Kidney (tissue), 14 donors: ENCODE results near the gene MAD1L1. TPM values are rescaled to one million over a fixed set of nuclear protein-coding genes. Genes with fewer than 3 reads are reported as not detected.
"Not testable (repeated sequence)": the region's sequence is repeated elsewhere in the genome, so short reads cannot be mapped to it uniquely, and the experiment has no call there.

Experiments used
- DNase-seq, 5 donors: peaks; one replicate each; pipeline ENCODE4 v3.0.0-alpha.2; 2013 to 2020
- FAIRE-seq: peaks from 2 replicates; lab custom pipeline; 2012; peaks lifted over from hg19 to GRCh38; lab: Jason Lieb, UNC
- H3K27ac ChIP-seq, 2 donors: one replicate each; pipeline ENCODE4 v1.7.0; 2013; ENCODE audit warnings: low read depth in 2 of 2, low read length in 2 of 2, inconsistent platforms in 1 of 2
- H3K27me3 ChIP-seq: one replicate; pipeline ENCODE4 v1.7.1; 2013; ENCODE audit warnings: low read length, inconsistent platforms; ENCODE audit not compliant: control insufficient read depth, insufficient read depth
- H3K36me3 ChIP-seq, 3 donors: one replicate each; pipeline versions ENCODE4 v1.7.0 to v1.7.1; 2013; ENCODE audit warnings: low read length in 3 of 3, control low read depth in 1 of 3, inconsistent platforms in 1 of 3; ENCODE audit not compliant: insufficient read depth in 3 of 3, control insufficient read depth in 2 of 3
- H3K4me1 ChIP-seq, 3 donors: one replicate each; pipeline versions ENCODE4 v1.7.0 to v1.7.1; 2013; ENCODE audit warnings: low read length in 3 of 3, inconsistent platforms in 1 of 3, low read depth in 1 of 3; ENCODE audit not compliant: control insufficient read depth in 2 of 3, insufficient read depth in 2 of 3
- H3K4me3 ChIP-seq, 3 donors: one replicate each; pipeline versions ENCODE4 v1.7.0 to v1.8.1; 2013; ENCODE audit warnings: low read length in 3 of 3, control low read depth in 1 of 3, inconsistent platforms in 1 of 3
- H3K9ac ChIP-seq, 3 donors: one replicate each; pipeline versions ENCODE4 v1.7.0 to v1.7.1; 2013; ENCODE audit warnings: low read length in 3 of 3, control low read depth in 1 of 3, inconsistent platforms in 1 of 3
- H3K9me3 ChIP-seq, 3 donors: one replicate each; pipeline versions ENCODE4 v1.7.0 to v1.7.1; 2013; ENCODE audit warnings: low read length in 3 of 3, control low read depth in 1 of 3, inconsistent platforms in 1 of 3; ENCODE audit not compliant: control insufficient read depth in 2 of 3, insufficient read depth in 1 of 3
- CTCF ChIP-seq: IDR thresholded peaks from 3 replicates; pipeline ENCODE4 v1.5.1; 2012; ENCODE audit warnings: mild to moderate bottlenecking, moderate library complexity, borderline replicate concordance; ENCODE audit not compliant: insufficient read depth; ENCODE audit errors: extremely low read depth
- intact Hi-C: fragments of 100-400 bp; cut with DNase I; formaldehyde crosslinking; loops from one replicate; pipeline ENCODE4 v1.11.1; 2022
- polyA plus RNA-seq: library from polyadenylated mRNA; stranded (reverse); fragments of 350-450 nt; fragmentation: Illumina TruSeq; extraction: RNeasy Lipid Tissue Mini Kit (QIAGEN cat#74804); gene quantifications from one replicate; pipeline ENCODE4 v1.2.3, GENCODE V29; 2014; ENCODE audit warnings: low read depth, low replicate concordance; ENCODE audit not compliant: insufficient read depth
- total RNA-seq: library from RNA; stranded (reverse); fragmentation: NEBNext Ultra II Directional; extraction: Animal tissue kit (Norgen Biotek cat#: 25700); gene quantifications from one replicate; pipeline ENCODE4 v1.2.1, GENCODE V29; 2021
- donor health status: control.
- donor health status: control.
- donor health status: control.
- donor health status: control.
- donor health status: control.
- donor health status: DM: yes; HTN: yes; CAD: no.
- donor health status: Normal renal cell carcinoma (clear cell type).

MAD1L1 gene
- total and polyA plus RNA-seq, 2 donors from 2014 or later = 33.2 to 45.2 TPM

GRCh38 chr7:1818575-1819258, 414.0 kb downstream of the MAD1L1 start:
- H3K4me1 ChIP-seq = peaks cover 0 to 3% (median 0%) of the 10 kb centered on the region in 3 donors
- TF ChIP-seq CTCF = no peak
- no peaks in the 10 kb centered on the region for H3K9me3 ChIP-seq
- intact Hi-C loops = no loop called here
- H3K27ac ChIP-seq = no peak overlapping the region
- peak in 3 of 5 donors; percentile 32 to 57 (median 52) for DNase-seq
- no peak for FAIRE-seq
- no peak overlapping the region for H3K9ac ChIP-seq
- no peak overlapping the region for H3K4me3 ChIP-seq
- no peaks in the 10 kb centered on the region for H3K27me3 ChIP-seq
- H3K36me3 ChIP-seq = no peaks in the 10 kb centered on the region

DNA sequence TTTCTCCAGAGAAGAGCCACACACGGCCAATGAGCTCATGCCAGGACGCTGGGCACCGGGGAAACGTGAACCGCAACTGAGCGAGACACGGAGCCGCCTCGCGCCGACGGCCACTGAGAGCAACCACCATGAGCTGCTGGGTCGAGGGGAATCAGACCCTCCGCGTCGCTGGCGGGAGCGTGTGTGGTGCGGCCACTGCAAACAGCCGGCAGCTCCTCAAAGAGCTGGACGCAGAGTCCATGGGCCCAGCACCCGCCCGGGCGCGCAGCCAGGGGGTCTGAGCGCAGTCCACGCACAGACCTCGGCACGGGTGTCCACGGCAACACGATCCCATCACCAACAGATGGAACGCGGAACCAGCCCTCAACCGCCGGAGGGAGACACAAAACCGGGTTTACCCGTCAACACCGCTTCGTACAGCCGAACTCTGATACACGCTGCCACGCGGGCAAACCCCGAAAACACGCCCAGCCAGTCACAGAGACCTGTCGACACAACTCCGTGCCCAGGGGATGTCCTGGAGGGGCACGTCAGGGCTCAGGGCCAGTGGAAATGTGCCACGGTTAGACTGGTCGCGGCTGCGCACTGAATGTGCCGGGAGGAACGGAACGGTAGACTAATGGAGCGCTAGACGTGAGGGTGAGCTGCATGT, 415.6 kb downstream of the MAD1L1 start:
- no peak overlapping the region for H3K4me3 ChIP-seq
- no peaks in the 10 kb centered on the region for H3K27me3 ChIP-seq
- H3K36me3 ChIP-seq = no peaks in the 10 kb centered on the region
- FAIRE-seq = no peak
- no peak for TF ChIP-seq CTCF
- intact Hi-C loops = no loop called here
- no peak overlapping the region for H3K27ac ChIP-seq
- no peaks in the 10 kb centered on the region for H3K9me3 ChIP-seq
- peaks cover 0 to 3% (median 0%) of the 10 kb centered on the region in 3 donors for H3K4me1 ChIP-seq
- DNase-seq = peak in 3 of 5 donors; percentile 25 to 57 (median 57)
- H3K9ac ChIP-seq = no peak overlapping the region

DNA sequence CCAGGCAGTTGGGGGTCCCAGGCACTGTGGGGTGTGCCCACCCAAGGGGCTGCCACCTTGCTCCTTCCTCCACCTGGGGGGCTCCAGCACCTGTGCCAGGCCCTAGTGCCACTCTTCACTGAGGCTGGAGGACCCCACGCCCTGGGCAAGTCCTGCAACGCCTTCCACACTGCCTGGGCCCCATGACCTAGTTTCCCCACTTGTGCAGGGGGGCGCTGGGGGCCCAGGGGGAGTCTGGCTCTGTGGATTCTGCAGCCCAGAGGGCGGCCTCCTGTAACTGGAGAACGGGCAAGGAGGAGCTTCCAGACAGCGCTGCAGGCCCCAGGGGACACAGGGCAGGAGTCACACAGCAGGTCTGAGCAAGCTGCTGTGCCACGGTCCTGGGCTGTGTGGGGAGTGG, 416.3 kb downstream of the MAD1L1 start:
- H3K9ac ChIP-seq, H3K27me3 ChIP-seq, H3K27ac ChIP-seq, H3K9me3 ChIP-seq, H3K4me1 ChIP-seq, FAIRE-seq, intact Hi-C loops, H3K36me3 ChIP-seq, H3K4me3 ChIP-seq: not testable (repeated sequence)
- peak in 3 of 5 donors; percentile 16 to 66 (median 56) for DNase-seq

DNA sequence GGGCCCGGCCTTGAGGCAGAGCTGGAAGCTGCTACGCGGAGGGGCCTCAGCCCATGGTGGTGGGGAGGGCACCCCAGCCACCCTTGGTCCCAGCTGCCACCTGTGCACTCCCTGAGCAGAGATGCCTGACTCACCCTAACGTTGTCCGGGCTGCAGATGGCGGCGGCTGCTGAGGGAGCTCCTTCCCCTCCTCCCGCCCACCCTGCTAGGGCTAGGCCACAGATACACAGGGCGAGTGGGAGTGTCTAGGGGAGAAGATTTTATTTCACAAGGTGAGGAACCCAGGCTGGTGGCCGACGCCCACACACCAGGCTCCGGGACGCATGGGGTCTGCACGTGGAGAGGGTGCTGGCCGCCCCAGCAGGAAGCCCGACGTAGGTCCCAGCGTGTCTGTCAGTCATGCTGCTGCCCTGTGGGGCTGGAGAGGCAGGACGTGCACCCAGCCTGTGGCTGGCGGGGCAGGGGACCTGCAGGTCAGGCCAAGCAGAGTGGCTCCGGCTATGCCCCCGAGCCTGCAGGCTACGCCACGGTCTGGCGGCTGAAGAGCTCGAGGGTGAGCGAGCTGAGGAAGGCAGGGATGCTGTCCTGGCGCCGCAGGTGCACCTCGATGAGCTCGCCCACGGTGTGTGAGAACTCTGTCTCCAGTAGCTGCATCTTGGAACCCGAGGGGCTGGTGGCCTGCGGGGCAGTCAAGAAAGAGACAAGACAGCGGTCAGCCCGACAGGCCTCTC, 417.0 kb downstream of the MAD1L1 start:
- H3K27ac ChIP-seq, intact Hi-C loops, H3K4me1 ChIP-seq, FAIRE-seq, H3K27me3 ChIP-seq, H3K4me3 ChIP-seq, H3K9me3 ChIP-seq, H3K36me3 ChIP-seq, H3K9ac ChIP-seq: not testable (repeated sequence)
- DNase-seq = peak in 3 of 5 donors; percentile 39 to 74 (median 51)
